Thoracic aorta (tissue), 2 donors: ENCODE results near the gene SELENON. TPM values are rescaled to one million over a fixed set of nuclear protein-coding genes. Genes with fewer than 3 reads are reported as not detected.

Experiments
- ATAC-seq: fragments of 150-250 bp; one replicate; pipeline ENCODE4 v1.8.0; 2017; ENCODE audit warnings: low read depth; ENCODE audit not compliant: insufficient number of reproducible peaks, low FRiP score
- DNase-seq: peaks from one replicate; pipeline ENCODE4 v3.0.0-alpha.2; 2020; ENCODE audit warnings: low spot score
- H3K27ac ChIP-seq, 2 donors: fragments of 200-600 bp; sonication (generic); 1 replicate in 1 of 2; 2 replicates in 1 of 2; pipeline ENCODE4 v1.5.1; 2016; ENCODE audit warnings: mild to moderate bottlenecking in 2 of 2, moderate library complexity in 2 of 2
- H3K27me3 ChIP-seq: fragments of 200-600 bp; sonication (generic); replicated peaks from 2 replicates; pipeline ENCODE4 v1.6.0; 2016; ENCODE audit warnings: mild to moderate bottlenecking; ENCODE audit not compliant: insufficient read depth
- H3K36me3 ChIP-seq: fragments of 200-600 bp; sonication (generic); one replicate; pipeline ENCODE4 v1.5.1; 2016
- H3K4me1 ChIP-seq, 2 donors: fragments of 200-600 bp; sonication (generic); 1 replicate in 1 of 2; 2 replicates in 1 of 2; pipeline versions ENCODE4 v1.5.1 to v1.6.0; 2016; ENCODE audit warnings: low read depth in 2 of 2, mild to moderate bottlenecking in 1 of 2; ENCODE audit not compliant: control insufficient read depth in 1 of 2
- H3K4me3 ChIP-seq: fragments of 200-600 bp; sonication (generic); 2 replicates; pipeline ENCODE4 v1.5.1; 2016; ENCODE audit warnings: mild to moderate bottlenecking
- H3K9me3 ChIP-seq: fragments of 200-600 bp; sonication (generic); 2 replicates; pipeline ENCODE4 v1.5.1; 2016
- total RNA-seq, 2 donors: library from RNA; depleted of rRNA; stranded (reverse); fragments of >200 nt; gene quantifications; one replicate each; pipeline versions ENCODE4 v1.1.0 to v1.2.3, GENCODE V29; 2016
- TF ChIP-seq, protein P1 (sequence below): fragments of 200-600 bp; sonication (generic); IDR thresholded peaks from one replicate; pipeline ENCODE4 v1.5.1; 2019; ENCODE audit warnings: antibody characterized with exemption

Gene SELENON
- total RNA-seq, 2 donors from 2014 or later, result 44.1 to 48.6 TPM

DNA sequence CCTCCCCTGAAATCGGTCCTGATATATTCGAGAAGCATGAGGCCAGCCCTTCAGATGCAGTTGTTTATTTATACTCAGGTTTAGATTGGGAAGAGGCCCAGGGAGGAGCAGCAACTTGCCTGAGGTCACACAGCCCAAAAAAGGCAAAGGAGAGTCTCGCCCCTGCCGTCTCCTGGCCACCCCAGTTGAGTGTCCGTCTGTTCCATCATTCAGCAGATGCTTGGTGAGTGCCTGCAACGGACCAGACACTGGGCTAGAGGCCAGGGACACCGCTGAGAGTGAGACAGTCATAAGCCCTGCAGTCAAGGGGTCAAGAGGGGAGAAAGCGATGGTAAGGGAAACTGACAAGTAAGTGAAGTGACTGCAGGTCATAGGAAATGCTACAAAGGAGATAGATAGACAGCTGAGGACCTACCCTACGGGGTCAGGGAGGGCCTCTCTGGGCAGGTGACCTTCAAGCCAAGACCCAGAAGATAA is 15.4 kb upstream of the SELENON start:
- H3K9me3 ChIP-seq, result no peaks in the 10 kb centered on the region
- H3K4me1 ChIP-seq, result peaks cover 14 to 29% of the 10 kb centered on the region in 2 donors
- no peak overlapping the region for H3K27ac ChIP-seq
- TF ChIP-seq, protein P1, sequence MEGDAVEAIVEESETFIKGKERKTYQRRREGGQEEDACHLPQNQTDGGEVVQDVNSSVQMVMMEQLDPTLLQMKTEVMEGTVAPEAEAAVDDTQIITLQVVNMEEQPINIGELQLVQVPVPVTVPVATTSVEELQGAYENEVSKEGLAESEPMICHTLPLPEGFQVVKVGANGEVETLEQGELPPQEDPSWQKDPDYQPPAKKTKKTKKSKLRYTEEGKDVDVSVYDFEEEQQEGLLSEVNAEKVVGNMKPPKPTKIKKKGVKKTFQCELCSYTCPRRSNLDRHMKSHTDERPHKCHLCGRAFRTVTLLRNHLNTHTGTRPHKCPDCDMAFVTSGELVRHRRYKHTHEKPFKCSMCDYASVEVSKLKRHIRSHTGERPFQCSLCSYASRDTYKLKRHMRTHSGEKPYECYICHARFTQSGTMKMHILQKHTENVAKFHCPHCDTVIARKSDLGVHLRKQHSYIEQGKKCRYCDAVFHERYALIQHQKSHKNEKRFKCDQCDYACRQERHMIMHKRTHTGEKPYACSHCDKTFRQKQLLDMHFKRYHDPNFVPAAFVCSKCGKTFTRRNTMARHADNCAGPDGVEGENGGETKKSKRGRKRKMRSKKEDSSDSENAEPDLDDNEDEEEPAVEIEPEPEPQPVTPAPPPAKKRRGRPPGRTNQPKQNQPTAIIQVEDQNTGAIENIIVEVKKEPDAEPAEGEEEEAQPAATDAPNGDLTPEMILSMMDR, result no peak
- ATAC-seq (no peak), DNase-seq (no peak)
- no peaks in the 10 kb centered on the region for H3K27me3 ChIP-seq
- H3K4me3 ChIP-seq, result no peak overlapping the region
- peaks cover 6% of the 10 kb centered on the region for H3K36me3 ChIP-seq

DNA sequence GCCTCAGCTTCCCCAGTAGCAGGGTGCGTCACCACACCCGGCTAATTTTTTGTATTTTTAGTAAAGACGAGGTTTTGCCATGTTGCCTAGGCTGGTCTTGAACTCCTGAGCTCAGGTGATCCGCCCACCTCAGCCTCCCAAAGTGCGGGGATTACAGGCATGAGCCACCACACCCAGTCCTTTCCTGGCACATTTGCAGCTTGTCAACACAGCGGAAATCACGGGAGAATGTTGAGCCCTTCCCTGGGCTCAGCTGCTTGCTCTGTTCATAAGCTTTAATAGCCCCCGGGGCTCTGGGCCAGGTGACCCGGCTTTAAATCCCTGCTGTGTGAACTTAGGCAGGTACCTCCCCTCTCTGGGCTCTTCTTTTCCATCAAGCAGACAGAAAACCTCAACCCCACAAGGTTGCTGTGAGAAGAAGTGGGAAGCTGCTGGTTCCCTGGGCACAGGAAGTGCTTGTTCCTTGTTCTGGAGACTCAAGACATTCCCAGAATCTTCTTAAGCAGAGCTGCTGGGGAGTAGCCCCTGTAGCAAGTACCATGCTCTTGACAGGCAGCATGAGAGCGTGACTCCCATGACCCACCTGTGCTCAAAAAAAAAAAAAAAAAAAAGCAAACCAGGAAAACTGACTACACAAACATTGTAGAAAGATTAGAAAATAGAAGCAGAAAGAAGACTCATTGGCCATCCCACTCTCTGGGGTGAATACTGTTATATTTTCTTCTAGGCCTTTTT is 14.5 kb upstream of the SELENON start:
- no peaks in the 10 kb centered on the region for H3K27me3 ChIP-seq
- peaks cover 14 to 29% of the 10 kb centered on the region in 2 donors for H3K4me1 ChIP-seq
- peaks cover 6% of the 10 kb centered on the region for H3K36me3 ChIP-seq
- no peak overlapping the region for H3K27ac ChIP-seq
- TF ChIP-seq, protein P1, result no peak
- DNase-seq (no peak), ATAC-seq (no peak)
- no peaks in the 10 kb centered on the region for H3K9me3 ChIP-seq
- H3K4me3 ChIP-seq, result no peak overlapping the region

DNA sequence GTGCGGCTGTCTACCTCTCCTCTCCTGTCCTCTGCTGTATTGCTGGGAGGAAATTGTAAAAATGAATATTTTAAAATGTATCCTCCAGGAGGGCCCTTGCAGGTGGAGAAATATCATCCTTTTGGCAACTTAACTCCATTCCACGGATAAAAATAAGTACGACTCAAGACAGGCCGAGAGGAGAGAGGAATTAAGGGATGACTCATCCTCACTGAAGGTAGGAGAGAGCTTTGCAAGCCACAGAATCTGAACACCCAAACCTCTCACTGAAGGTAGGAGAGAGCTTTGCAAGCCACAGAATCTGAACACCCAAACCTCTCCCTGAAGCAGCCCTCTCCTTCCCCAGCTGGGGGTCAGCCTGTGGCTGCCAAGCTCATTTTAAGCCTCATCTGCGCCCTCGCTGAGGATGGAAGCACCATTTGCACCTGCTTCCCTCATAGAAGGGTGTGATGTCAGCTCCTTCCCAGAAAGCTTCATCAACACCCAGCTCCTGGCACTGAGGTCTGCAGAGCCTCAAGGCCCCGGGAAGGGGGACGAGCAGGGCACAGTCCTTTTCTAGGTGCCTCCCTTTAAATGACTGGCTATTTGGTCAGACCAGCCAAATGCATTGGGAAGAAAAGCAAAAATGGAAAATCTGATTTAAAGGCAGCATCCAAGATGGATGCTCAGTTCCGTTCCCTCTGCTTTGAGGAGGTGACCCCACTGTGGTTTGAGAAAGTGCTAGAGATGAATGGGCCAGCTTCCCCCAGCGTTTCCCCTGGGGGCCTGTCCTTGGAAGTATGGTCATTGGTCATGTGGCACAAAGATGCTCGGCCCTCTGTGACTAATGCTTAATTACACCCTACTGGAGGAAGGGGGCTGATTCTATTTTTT is 12.9 kb upstream of the SELENON start:
- Histone ChIP-seq H3K9me3 (no peaks in the 10 kb centered on the region), H3K36me3 (peaks cover 6% of the 10 kb centered on the region), H3K27ac (peak overlapping the region; percentile 31 to 67), H3K4me1 (peaks cover 14 to 29% of the 10 kb centered on the region in 2 donors), H3K27me3 (no peaks in the 10 kb centered on the region), H3K4me3 (no peak overlapping the region)
- no peak for DNase-seq
- ATAC-seq, result no peak
- TF ChIP-seq, protein P1, result no peak

DNA sequence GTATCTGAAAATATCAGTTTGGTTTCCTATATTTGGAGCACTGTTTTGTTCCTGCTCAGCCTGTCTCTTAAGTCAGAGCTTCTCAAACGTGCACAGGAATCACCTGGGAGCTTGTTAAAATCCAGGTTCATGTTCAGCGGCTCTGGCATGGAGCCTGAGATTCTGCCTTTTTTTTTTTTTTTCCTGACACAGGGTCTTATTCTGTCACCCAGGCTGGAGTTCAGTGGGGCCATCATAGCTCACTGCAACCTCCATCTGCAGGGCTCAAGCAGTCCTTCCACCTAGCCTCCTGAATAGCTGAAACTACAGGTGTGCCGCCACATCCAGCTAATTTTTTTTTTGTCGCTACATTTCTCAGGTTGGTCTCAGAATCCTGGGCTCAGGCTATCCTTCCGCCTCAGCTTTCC is 12.2 kb upstream of the SELENON start:
- Histone ChIP-seq H3K4me3 (no peak overlapping the region), H3K27ac (peak overlapping the region in 1 of 2 donors; percentile 31), H3K4me1 (peaks cover 14 to 29% of the 10 kb centered on the region in 2 donors), H3K9me3 (no peaks in the 10 kb centered on the region), H3K36me3 (peaks cover under 1% of the 10 kb centered on the region), H3K27me3 (no peaks in the 10 kb centered on the region)
- no peak for DNase-seq
- no peak for ATAC-seq
- TF ChIP-seq, protein P1, result no peak

DNA sequence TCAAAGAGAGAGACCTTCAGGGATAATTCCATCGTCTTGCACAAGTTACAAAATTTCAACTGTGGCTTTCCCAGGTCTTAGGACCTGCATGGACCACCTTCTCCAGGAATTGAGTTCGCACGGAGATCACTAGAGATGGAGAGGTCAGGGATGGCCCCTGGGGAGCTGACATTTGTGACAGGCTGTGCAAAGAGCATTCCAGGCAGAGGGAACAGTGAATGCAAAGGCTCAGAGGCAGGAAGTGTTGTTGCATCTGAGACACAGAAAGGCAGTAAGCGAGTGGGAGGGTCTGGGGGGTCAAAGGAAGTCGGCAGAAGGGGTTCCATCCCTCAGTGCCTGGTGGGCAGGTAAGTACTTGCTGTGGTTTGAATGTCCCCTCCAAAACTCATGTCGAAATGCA is 9.5 kb upstream of the SELENON start:
- H3K4me3 ChIP-seq, result no peak overlapping the region
- no peaks in the 10 kb centered on the region for H3K36me3 ChIP-seq
- H3K27ac ChIP-seq, result no peak overlapping the region
- H3K4me1 ChIP-seq, result peaks cover 14 to 28% of the 10 kb centered on the region in 2 donors
- no peaks in the 10 kb centered on the region for H3K27me3 ChIP-seq
- DNase-seq, result no peak
- no peaks in the 10 kb centered on the region for H3K9me3 ChIP-seq
- no peak for ATAC-seq
- TF ChIP-seq, protein P1, result no peak
